Spleen (tissue), 7 donors: Measurements from ENCODE around the gene STK40.

Experiments
- POLR2A ChIP-seq, 3 donors: fragments of 450-650 bp; IDR thresholded peaks; one replicate each; pipeline ENCODE4 v1.5.1; 2017; ENCODE audit warnings: antibody characterized with exemption in 3 of 3, mild to moderate bottlenecking in 1 of 3
- POLR2AphosphoS5 ChIP-seq, 3 donors: sonication (generic); formaldehyde crosslinking; IDR thresholded peaks; one replicate each; pipeline ENCODE4 v1.5.1; 2017; ENCODE audit warnings: antibody characterized with exemption in 3 of 3
- TF ChIP-seq, protein P1 (sequence below), 11 experiments: fragments of 200-600 bp in 7 of 11; fragments of 450-650 bp in 4 of 11; sonication (generic) in 4 of 11; IDR thresholded peaks in 8 of 11; conservative IDR thresholded peaks in 3 of 11; 1 replicate in 7 of 11; 2 replicates in 4 of 11; pipeline versions ENCODE4 v1.4.0 to v1.8.0; 2016 to 2021; ENCODE audit warnings: antibody characterized with exemption in 11 of 11, inconsistent platforms in 4 of 11, mild to moderate bottlenecking in 1 of 11
- donor health status: DM: no; HTN: no; CAD: no; lungs with moderate emphysema.
- donor health status: DM: no; HTN: no; CAD: no.
- donor health status: DM: no; HTN: no; CAD: no.

GRCh38 chr1:36322786-36323635, 62.7 kb downstream of the STK40 start:
- TF ChIP-seq POLR2AphosphoS5 (IDR thresholded peaks at IDR 0.05), result peak in 2 of 3 donors; percentile 42 to 47
- TF ChIP-seq, protein P1, sequence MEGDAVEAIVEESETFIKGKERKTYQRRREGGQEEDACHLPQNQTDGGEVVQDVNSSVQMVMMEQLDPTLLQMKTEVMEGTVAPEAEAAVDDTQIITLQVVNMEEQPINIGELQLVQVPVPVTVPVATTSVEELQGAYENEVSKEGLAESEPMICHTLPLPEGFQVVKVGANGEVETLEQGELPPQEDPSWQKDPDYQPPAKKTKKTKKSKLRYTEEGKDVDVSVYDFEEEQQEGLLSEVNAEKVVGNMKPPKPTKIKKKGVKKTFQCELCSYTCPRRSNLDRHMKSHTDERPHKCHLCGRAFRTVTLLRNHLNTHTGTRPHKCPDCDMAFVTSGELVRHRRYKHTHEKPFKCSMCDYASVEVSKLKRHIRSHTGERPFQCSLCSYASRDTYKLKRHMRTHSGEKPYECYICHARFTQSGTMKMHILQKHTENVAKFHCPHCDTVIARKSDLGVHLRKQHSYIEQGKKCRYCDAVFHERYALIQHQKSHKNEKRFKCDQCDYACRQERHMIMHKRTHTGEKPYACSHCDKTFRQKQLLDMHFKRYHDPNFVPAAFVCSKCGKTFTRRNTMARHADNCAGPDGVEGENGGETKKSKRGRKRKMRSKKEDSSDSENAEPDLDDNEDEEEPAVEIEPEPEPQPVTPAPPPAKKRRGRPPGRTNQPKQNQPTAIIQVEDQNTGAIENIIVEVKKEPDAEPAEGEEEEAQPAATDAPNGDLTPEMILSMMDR (IDR thresholded peaks at IDR 0.05 in 8 of 11, conservative IDR thresholded peaks at IDR 0.05 in 3 of 11), result no peak
- no peak for TF ChIP-seq POLR2A (IDR thresholded peaks at IDR 0.05)
